ENCODE data around the gene ARID1B. TPM values are rescaled to one million over a fixed set of nuclear protein-coding genes. Genes with fewer than 3 reads are reported as not detected.

ARID1B gene
- total RNA-seq, 1 experiment from 2014 or later = 91.7 TPM

DNA sequence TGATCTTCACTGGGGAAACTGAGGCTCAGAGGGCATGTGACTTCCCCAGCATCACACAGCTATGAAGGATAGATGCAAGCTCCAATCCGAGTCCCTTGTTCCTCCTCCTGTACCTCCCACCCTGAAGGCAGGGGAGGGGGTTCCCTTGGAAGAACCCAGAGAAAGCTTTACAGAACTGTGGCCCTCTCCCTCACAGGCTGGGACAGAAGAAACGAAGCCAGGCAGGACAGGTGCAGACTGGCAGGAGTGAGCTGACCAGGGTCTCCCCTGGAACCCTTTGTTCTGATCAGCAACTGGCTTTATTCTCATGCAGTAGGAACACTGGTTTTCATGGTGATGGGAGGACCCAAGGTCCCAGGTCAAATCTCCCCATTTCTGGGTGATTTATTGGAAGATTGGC is 456.0 kb downstream of the ARID1B start:
- POLR2A ChIA-PET = no interaction called here
- in situ Hi-C loops (cut with HindIII; ENCODE audit: low pct_unique_long_range_greater_than_20kb, low sequenced_read_pairs) = no loop called here

GRCh38 chr6:157233686-157234085 is 456.5 kb downstream of the ARID1B start:
- Histone ChIP-seq H3K27me3 (ENCODE audit: control insufficient read depth, insufficient read depth, low read length) (no peaks in the 10 kb centered on the region), H3K27ac (ENCODE audit: low read length) (no peak overlapping the region), H3K4me1 (ENCODE audit: control insufficient read depth, insufficient read depth, low read length) (no peaks in the 10 kb centered on the region), H3K9me3 (ENCODE audit: control insufficient read depth, insufficient read depth, low read depth, low read length) (no peaks in the 10 kb centered on the region), H3K4me3 (ENCODE audit: low read depth in 2 of 2, low read length in 2 of 2) (no peak overlapping the region), H3K36me3 (ENCODE audit: control insufficient read depth, insufficient read depth, low read length) (no peaks in the 10 kb centered on the region)
- intact Hi-C loops (cut with micrococcal nuclease; ENCODE audit: unreplicated experiment) = no loop called here
- in situ Hi-C loops (cut with HindIII; ENCODE audit: low pct_unique_long_range_greater_than_20kb, low sequenced_read_pairs) = no loop called here
- ATAC-seq (no peak), DNase-seq (ENCODE audit: low read depth, low spot score) (no peak)
- BruUV-seq (replicated peaks) = no TSS peak
- ChIA-PET CTCF (no interaction called here), POLR2A (no interaction called here)
- TF ChIP-seq POLR2AphosphoS5 (IDR thresholded peaks at IDR 0.05; ENCODE audit: low read depth, low read length) = no peak
- TF ChIP-seq CTCF (IDR thresholded peaks at IDR 0.05) = no peak
- no peak for TF ChIP-seq SIN3A (IDR thresholded peaks at IDR 0.05; ENCODE audit: borderline replicate concordance, insufficient read depth, low read depth, low read length)
- no peak for TF ChIP-seq TCF7L2 (IDR thresholded peaks at IDR 0.05; ENCODE audit: low read depth, low read length)
- TF ChIP-seq REST (IDR thresholded peaks at IDR 0.05; ENCODE audit: insufficient read depth in 1 of 2, low read depth in 2 of 2, low read length in 1 of 2) = no peak

More for the DNA sequence above, 456.0 kb downstream of the ARID1B start:
- Histone ChIP-seq H3K36me3 (ENCODE audit: control insufficient read depth, insufficient read depth, low read length) (no peaks in the 10 kb centered on the region), H3K27me3 (ENCODE audit: control insufficient read depth, insufficient read depth, low read length) (no peaks in the 10 kb centered on the region), H3K9me3 (ENCODE audit: control insufficient read depth, insufficient read depth, low read depth, low read length) (no peaks in the 10 kb centered on the region), H3K4me3 (ENCODE audit: low read depth in 2 of 2, low read length in 2 of 2) (no peak overlapping the region), H3K27ac (ENCODE audit: low read length) (no peak overlapping the region), H3K4me1 (ENCODE audit: control insufficient read depth, insufficient read depth, low read length) (no peaks in the 10 kb centered on the region)
- CTCF ChIA-PET = interaction anchor here (0.5 kb wide), 1 partner anchor 302 kb away, joined by 3 read pairs; no protein-coding TSS in a partner anchor
- TF ChIP-seq SIN3A (IDR thresholded peaks at IDR 0.05; ENCODE audit: borderline replicate concordance, insufficient read depth, low read depth, low read length) = no peak
- no peak for TF ChIP-seq TCF7L2 (IDR thresholded peaks at IDR 0.05; ENCODE audit: low read depth, low read length)
- TF ChIP-seq POLR2AphosphoS5 (IDR thresholded peaks at IDR 0.05; ENCODE audit: low read depth, low read length) = no peak
- no peak for TF ChIP-seq CTCF (IDR thresholded peaks at IDR 0.05)
- TF ChIP-seq REST (IDR thresholded peaks at IDR 0.05; ENCODE audit: insufficient read depth in 1 of 2, low read depth in 2 of 2, low read length in 1 of 2) = no peak
- DNase-seq (ENCODE audit: low read depth, low spot score) (no peak), ATAC-seq (no peak)
- intact Hi-C loops (cut with micrococcal nuclease; ENCODE audit: unreplicated experiment) = no loop called here
- no TSS peak for BruUV-seq (replicated peaks)
